WTC11 (cell line): ENCODE results near the gene IPP.

Experiments
- AFF4 ChIP-seq: sonication (generic); formaldehyde crosslinking; IDR thresholded peaks from 2 replicates; pipeline ENCODE4 v1.8.1; 2023; ENCODE audit warnings: mild to moderate bottlenecking, missing genetic modification reagents, borderline replicate concordance
- CREB1 ChIP-seq: sonication (generic); formaldehyde crosslinking; IDR thresholded peaks from 2 replicates; pipeline ENCODE4 v1.8.0; 2023; ENCODE audit warnings: mild to moderate bottlenecking, missing genetic modification reagents
- KAT7 ChIP-seq: sonication (generic); formaldehyde crosslinking; IDR thresholded peaks from 2 replicates; pipeline ENCODE4 v1.8.1; 2023; ENCODE audit warnings: missing genetic modification reagents, mild to moderate bottlenecking, borderline replicate concordance
- NFYB ChIP-seq: sonication (generic); formaldehyde crosslinking; conservative IDR thresholded peaks from 2 replicates; pipeline ENCODE4 v1.8.0; 2022; ENCODE audit warnings: low read depth, missing genetic modification reagents
- SP1 ChIP-seq: sonication (generic); formaldehyde crosslinking; conservative IDR thresholded peaks from 2 replicates; pipeline ENCODE4 v1.8.1; 2022; ENCODE audit warnings: missing genetic modification reagents
- TEAD4 ChIP-seq: sonication (generic); formaldehyde crosslinking; IDR thresholded peaks from 2 replicates; pipeline ENCODE4 v1.8.0; 2022; ENCODE audit warnings: mild to moderate bottlenecking, missing genetic modification reagents
- ZNF121 ChIP-seq: sonication (generic); formaldehyde crosslinking; IDR thresholded peaks from 2 replicates; pipeline ENCODE4 v1.8.0; 2023; ENCODE audit warnings: missing genetic modification reagents
- TF ChIP-seq, protein P1 (sequence below): fragments of 200-600 bp; IDR thresholded peaks from 2 replicates; pipeline ENCODE4 v1.8.0; 2022; ENCODE audit warnings: antibody characterized with exemption

- TF ChIP-seq SP1 (CRISPR knock-in tag) (no peak), CREB1 (CRISPR knock-in tag) (no peak), NFYB (CRISPR knock-in tag) (no peak), ZNF121 (no peak), KAT7 (no peak), TEAD4 (CRISPR knock-in tag) (no peak), AFF4 (CRISPR knock-in tag) (no peak)
- TF ChIP-seq, protein P1, sequence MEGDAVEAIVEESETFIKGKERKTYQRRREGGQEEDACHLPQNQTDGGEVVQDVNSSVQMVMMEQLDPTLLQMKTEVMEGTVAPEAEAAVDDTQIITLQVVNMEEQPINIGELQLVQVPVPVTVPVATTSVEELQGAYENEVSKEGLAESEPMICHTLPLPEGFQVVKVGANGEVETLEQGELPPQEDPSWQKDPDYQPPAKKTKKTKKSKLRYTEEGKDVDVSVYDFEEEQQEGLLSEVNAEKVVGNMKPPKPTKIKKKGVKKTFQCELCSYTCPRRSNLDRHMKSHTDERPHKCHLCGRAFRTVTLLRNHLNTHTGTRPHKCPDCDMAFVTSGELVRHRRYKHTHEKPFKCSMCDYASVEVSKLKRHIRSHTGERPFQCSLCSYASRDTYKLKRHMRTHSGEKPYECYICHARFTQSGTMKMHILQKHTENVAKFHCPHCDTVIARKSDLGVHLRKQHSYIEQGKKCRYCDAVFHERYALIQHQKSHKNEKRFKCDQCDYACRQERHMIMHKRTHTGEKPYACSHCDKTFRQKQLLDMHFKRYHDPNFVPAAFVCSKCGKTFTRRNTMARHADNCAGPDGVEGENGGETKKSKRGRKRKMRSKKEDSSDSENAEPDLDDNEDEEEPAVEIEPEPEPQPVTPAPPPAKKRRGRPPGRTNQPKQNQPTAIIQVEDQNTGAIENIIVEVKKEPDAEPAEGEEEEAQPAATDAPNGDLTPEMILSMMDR, result no peak
Measured at GRCh38 chr1:45686015-45686287, 64.5 kb downstream of the IPP start.
